Fibroblast of upper back skin (primary cell): ENCODE data around the gene IL3RA.
"Not testable (repeated sequence)": the region's sequence is repeated elsewhere in the genome, so short reads cannot be mapped to it uniquely, and the experiment has no call there.

Experiments used
- DNase-seq: peaks from one replicate; pipeline ENCODE4 v3.0.0-alpha.2; 2013

The IL3RA gene

DNA sequence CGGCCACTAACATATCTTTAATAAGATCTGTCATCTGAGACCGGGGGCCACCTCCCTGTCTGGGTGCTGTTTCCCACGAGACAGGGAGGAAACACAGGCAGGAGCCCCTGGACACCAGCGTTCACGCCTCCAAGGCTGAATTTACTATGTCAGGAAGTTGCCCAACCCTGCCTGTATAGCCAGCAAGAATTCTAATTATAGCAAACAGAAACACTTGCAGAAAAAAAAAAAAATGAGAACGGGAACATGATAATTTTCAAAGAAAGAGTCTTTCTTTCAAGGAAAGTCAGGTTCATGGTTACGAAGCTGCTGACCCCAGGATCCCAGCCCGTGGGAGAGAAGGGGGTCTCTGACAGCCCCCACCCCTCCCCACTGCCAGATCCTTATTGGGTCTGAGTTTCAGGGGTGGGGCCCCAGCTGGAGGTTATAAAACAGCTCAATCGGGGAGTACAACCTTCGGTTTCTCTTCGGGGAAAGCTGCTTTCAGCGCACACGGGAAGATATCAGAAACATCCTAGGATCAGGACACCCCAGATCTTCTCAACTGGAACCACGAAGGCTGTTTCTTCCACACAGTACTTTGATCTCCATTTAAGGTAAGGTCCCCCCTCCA lies at the start of gene IL3RA:
Gene IL3RA, plus strand, starts transcription at position 455 of the 613 bp plus-strand sequence. CDS start 4,981 bp downstream, outside the sequence.
- no peak for DNase-seq

- no peak for DNase-seq
These were observed 47.0 kb upstream of the IL3RA start for GRCh38 chrX:1289535-1289934.

DNA sequence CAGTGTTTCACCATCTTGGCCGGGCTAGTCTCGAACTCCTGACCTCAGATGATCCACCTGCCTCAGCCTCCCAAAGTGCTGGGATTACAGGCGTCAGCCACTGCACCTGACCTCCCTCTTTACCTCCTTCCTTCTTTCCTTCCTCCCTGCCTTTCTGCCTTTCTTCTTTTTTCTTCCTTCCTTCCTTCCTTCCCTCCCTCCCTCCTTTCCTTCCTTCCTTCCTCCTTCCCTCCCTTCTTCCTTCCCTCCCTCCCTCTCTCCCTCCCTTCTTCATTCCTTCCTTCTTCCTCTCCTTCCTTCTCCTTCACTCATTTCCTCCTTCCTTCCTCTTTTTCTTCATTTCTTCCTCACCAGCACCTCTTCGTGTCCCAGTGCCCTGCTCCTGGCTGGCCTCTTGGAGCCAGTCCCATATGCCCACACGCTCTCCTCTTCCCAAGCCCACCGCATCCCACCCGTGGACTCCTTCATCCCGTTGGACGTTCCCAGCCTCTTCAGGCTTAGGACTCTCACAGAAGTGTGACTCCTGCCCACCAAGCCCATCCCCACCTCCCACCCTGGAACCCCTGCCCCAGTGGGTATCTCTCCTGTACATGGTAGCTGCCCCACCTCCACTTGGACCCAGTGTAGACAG lies 45.4 kb upstream of the IL3RA start:
- DNase-seq = no peak

GRCh38 chrX:1292575-1293290 lies 43.9 kb upstream of the IL3RA start:
- DNase-seq = no peak

- no peak for DNase-seq
These were observed 42.1 kb upstream of the IL3RA start for GRCh38 chrX:1294301-1295067.

DNA sequence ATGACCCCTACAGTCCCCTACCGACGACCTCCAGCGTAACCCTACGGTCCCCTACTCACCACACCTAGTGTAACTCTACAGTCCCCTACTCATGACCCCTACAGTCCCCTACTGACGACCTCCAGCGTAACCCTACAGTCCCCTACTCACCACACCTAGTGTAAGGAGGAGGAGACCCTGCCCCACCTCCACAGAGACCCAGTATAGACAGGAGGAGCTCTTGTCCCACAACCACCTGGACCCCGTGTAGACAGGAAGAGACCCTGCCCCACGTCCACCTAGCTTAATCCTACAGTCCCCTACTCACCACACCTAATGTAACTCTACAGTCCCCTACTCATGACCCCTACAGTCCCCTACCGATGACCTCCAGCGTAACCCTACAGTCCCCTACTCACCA lies 41.0 kb upstream of the IL3RA start:
- DNase-seq = no peak

DNA sequence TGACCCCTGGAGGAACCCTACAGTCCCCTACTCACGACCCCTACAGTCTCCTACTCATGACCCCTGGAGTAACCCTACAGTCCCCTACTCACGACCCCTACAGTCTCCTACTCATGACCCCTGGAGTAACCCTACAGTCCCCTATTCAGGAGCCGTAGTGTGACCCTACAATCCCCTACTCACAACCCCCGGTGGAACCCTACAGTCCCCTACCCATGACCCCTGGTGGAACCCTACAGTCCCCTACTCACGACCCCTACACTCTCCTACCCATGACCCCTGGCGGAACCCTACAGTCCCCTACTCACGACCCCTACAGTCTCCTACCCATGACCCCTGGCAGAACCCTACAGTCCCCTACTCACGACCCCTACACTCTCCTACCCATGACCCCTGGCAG lies 39.0 kb upstream of the IL3RA start:
- DNase-seq = not testable (repeated sequence)

DNA sequence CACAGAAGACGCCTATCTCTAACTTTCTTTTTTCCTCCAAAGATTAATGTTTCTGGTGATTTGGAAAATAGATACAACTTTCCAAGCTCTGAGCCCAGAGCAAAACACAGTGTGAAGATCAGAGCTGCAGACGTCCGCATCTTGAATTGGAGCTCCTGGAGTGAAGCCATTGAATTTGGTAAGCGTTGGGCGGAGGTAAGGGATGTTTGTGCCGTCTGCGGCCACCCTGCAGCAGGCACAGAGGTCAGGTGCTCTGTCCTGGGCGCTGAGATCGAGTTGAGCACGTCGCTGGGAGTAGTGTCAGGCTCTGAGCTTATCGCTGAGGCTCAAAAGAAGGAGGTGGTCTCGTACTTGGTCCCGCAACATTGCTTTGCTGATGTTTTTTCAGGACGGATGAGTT lies 36.1 kb upstream of the IL3RA start:
- no peak for DNase-seq

DNA sequence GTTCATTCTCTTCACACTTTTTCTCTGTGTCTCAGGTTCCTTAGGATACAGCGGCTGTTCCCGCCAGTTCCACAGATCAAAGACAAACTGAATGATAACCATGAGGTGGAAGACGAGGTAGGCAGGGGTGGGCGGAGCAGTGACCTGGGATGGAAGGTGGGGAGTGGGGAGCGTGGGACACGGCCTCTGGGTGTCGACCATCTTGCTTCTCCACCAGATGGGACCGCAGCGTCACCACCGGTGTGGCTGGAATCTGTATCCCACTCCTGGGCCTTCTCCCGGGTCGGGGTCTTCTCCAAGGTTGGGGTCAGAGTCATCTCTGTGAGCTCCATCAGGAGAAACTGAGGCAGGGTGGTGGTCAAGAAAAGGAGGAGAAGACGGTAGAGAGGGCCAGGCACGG lies 31.2 kb upstream of the IL3RA start:
- DNase-seq = no peak

- DNase-seq = no peak
These were observed 29.5 kb upstream of the IL3RA start for GRCh38 chrX:1306909-1307625.

DNA sequence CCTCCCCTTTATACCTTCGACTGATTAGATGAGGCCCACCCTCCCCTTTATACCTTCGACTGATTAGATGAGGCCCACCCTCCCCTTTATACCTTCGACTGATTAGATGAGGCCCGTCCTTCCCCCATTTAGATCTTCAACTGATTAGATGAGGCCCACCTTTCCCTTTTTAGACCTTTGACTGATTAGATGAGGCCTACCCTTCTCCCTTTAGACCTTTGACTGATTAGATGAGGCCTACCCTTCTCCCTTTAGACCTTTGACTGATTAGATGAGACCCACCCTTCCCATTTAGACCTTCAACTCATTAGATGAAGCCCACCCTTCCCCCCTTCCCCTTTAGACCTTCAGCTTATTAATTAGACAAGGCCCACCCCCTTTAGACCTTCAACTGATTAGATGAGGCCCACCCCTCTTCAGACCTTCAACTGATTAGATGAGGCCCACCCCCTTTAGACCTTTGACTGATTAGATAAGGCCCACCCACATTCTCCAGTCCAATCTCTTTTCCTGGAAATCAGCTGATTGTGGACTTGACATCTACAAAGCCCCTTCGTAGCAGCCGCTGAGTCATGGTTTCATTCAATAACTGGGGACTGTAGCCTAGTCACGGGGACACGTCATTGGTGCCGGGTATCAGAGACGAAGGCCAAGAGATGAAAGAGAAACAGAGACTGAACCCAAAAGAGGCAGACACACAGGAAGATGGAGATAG lies 28.8 kb upstream of the IL3RA start:
- no peak for DNase-seq

DNA sequence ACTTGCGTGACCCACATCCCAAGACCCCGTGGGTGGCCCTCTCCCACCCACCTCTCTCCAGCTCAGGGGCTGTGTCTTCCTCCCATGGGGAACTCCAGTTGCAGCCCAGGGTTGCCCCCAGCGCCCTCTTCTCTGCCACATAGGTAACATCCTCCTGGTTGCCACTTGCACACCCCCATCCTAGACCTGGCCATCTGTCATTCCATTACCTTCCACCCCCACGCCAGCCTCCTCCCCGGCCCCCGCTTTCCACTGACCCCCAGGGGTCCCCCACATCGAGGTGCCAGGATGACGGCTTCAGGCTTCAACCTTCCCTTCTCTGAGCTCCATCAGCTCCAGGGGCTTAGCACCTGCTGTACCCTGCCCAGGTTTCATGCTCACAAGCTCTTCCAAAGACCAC lies 28.1 kb upstream of the IL3RA start:
- no peak for DNase-seq

- DNase-seq = not testable (repeated sequence)
These were observed 27.7 kb upstream of the IL3RA start for GRCh38 chrX:1308917-1309316.

- DNase-seq = no peak
These were observed 22.8 kb upstream of the IL3RA start for GRCh38 chrX:1313788-1314187.

DNA sequence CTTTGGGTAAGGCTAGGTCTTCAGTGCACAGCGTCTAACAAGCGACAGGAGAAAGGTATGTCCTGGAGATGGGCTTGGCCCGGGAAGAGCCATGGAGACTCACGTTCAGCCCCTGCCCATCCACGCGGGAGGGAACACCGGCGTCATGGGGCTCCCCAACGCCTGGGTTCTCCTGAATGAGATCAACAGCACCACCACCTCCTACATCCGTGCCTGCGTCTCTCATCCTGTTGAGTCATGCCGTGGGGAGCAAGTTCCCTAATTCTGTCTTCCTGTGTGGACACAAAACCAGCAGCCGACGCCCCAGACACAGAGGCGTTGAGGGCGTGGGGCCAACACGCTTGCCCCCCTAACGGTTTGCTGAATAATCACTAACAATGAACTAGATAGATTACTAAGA lies 20.1 kb upstream of the IL3RA start:
- no peak for DNase-seq

- DNase-seq = no peak
These were observed 14.9 kb upstream of the IL3RA start for GRCh38 chrX:1321674-1322073.

DNA sequence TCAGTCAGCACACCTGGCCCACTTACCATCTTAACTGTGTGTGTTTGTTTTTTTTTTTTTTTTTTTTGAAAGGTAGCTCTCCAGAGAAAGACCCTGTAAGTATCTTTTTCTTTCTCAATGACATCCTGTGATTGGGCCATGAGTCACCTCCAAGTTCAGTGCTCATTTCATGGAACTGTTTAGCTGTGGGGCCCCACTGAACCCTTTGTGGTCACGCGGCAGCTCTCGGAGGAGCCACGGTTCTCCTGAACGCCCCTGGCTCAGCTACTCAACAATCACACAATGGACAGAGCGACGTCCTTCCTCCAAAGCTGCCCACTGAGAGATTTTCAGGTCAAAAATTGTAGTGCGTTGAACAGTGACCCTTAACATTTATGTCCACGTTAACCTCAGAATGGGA lies 14.2 kb upstream of the IL3RA start:
- no peak for DNase-seq

GRCh38 chrX:1323315-1323714 lies 13.3 kb upstream of the IL3RA start:
- no peak for DNase-seq

- DNase-seq = no peak
These were observed 11.0 kb upstream of the IL3RA start for GRCh38 chrX:1325515-1326116.

GRCh38 chrX:1327651-1328304 lies 8.8 kb upstream of the IL3RA start:
- no peak for DNase-seq

DNA sequence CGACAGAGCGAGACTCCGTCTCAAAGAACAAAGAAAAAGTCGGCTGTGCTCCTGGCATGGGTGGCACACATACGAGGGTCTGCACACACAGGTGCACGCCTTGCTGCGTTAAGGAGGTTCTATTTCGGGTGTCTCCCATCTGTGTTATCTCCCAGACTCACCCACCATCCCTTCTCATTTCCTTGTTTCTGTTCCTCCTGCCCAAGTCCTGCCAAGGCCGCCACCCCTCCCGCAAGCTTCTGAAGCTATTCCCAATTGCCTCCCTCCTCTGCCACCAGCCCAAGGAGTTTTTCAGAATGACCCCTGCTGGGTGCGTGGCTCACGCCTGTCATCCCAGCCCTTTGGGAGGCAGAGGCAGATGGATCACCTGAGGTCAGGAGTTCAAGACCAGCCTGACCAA lies 6.0 kb upstream of the IL3RA start:
- DNase-seq = no peak
